ENCODE data around the gene PSMC2. TPM values are rescaled to one million over a fixed set of nuclear protein-coding genes. Genes with fewer than 3 reads are reported as not detected.
A peak's percentile ranks its signal among the peaks of the same experiment; 100 is the strongest.

PSMC2 gene
- total and polyA plus RNA-seq, 2 donors from 2014 or later = 98.8 to 115 TPM

DNA sequence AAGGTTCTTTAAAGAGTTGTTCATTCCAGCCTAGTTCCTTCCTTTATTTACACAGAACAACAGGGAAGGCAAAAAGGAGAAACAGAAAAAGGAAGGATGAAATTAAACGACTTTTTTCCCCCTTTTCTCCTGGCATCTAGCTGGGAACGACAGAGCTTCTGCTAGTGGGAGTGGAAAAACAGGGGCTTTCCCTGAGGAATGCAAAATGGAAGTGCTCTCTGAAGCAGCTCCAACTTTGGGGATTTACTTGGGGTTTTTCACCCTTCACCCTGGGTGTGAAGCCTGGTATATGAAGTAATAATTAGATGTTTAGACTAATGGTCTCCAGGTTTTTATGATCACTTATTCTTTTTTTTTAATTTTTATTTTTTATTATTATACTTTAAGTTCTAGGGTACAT is 46.0 kb upstream of the PSMC2 start:
- peaks cover 0 to 5% (median 2%) of the 10 kb centered on the region in 3 donors for H3K4me1 ChIP-seq (ENCODE audit: control insufficient read depth in 2 of 3, insufficient read depth in 2 of 3, low read depth in 1 of 3, low read length in 3 of 3)
- no peak for DNase-seq
- H3K27ac ChIP-seq (ENCODE audit: low read depth in 2 of 2, low read length in 2 of 2) = no peak overlapping the region
- no peaks in the 10 kb centered on the region for H3K27me3 ChIP-seq (ENCODE audit: control insufficient read depth, insufficient read depth, low read length)
- no peak overlapping the region for H3K4me3 ChIP-seq (ENCODE audit: low read length in 3 of 3)
- no peak for FAIRE-seq
- no peak overlapping the region for H3K9ac ChIP-seq (ENCODE audit: low read length in 3 of 3)
- TF ChIP-seq, protein P1, sequence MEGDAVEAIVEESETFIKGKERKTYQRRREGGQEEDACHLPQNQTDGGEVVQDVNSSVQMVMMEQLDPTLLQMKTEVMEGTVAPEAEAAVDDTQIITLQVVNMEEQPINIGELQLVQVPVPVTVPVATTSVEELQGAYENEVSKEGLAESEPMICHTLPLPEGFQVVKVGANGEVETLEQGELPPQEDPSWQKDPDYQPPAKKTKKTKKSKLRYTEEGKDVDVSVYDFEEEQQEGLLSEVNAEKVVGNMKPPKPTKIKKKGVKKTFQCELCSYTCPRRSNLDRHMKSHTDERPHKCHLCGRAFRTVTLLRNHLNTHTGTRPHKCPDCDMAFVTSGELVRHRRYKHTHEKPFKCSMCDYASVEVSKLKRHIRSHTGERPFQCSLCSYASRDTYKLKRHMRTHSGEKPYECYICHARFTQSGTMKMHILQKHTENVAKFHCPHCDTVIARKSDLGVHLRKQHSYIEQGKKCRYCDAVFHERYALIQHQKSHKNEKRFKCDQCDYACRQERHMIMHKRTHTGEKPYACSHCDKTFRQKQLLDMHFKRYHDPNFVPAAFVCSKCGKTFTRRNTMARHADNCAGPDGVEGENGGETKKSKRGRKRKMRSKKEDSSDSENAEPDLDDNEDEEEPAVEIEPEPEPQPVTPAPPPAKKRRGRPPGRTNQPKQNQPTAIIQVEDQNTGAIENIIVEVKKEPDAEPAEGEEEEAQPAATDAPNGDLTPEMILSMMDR (IDR thresholded peaks at IDR 0.05; ENCODE audit: borderline replicate concordance, extremely low read depth, insufficient read depth) = no peak
- no peaks in the 10 kb centered on the region for H3K9me3 ChIP-seq (ENCODE audit: control insufficient read depth in 2 of 3, insufficient read depth in 1 of 3, low read length in 3 of 3)
- peaks cover 6 to 18% (median 9%) of the 10 kb centered on the region in 3 donors for H3K36me3 ChIP-seq (ENCODE audit: control insufficient read depth in 2 of 3, insufficient read depth in 3 of 3, low read length in 3 of 3)
- intact Hi-C loops (cut with DNase I) = no loop called here

DNA sequence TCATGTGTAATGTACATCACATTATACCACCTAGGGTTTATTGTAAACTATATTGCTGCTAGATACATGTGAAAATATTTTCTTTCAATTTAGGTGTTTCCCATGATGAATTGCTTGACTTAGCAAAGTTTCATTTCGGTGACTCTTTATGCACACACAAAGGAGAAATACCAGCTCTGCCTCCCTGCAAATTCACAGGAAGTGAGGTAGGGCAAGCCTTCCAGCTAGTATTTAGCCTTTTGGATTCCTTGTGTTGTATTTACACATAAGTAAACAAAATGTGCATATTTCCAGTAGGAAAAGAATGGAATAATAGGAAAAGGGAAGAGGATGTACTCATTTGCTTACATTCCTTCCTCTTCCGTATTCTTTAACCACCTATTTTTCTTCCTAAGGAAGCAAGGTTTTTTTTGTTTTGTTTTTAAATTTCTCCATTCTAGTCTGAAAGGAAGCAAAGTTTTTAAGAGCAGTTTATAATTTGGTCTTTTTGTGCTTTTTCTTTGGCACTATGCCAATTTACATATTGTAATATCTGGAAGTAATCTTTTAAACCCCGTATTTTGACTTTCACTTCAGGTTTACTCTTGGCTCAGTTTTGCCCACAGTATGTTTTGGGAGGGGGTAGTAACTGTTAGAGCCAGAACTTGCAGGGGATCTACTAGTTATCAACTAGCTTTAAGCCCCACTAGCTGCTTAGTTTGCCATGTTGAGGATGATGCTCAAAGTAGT is 39.8 kb upstream of the PSMC2 start:
- H3K9ac ChIP-seq (ENCODE audit: low read length in 3 of 3) = no peak overlapping the region
- no peaks in the 10 kb centered on the region for H3K9me3 ChIP-seq (ENCODE audit: control insufficient read depth in 2 of 3, insufficient read depth in 1 of 3, low read length in 3 of 3)
- no peaks in the 10 kb centered on the region for H3K4me1 ChIP-seq (ENCODE audit: control insufficient read depth in 2 of 3, insufficient read depth in 2 of 3, low read depth in 1 of 3, low read length in 3 of 3)
- peaks cover 18 to 44% (median 23%) of the 10 kb centered on the region in 3 donors for H3K36me3 ChIP-seq (ENCODE audit: control insufficient read depth in 2 of 3, insufficient read depth in 3 of 3, low read length in 3 of 3)
- DNase-seq (no peak), FAIRE-seq (no peak)
- TF ChIP-seq, protein P1 (IDR thresholded peaks at IDR 0.05; ENCODE audit: borderline replicate concordance, extremely low read depth, insufficient read depth) = no peak
- intact Hi-C loops (cut with DNase I) = no loop called here
- no peaks in the 10 kb centered on the region for H3K27me3 ChIP-seq (ENCODE audit: control insufficient read depth, insufficient read depth, low read length)
- no peak overlapping the region for H3K4me3 ChIP-seq (ENCODE audit: low read length in 3 of 3)
- H3K27ac ChIP-seq (ENCODE audit: low read depth in 2 of 2, low read length in 2 of 2) = no peak overlapping the region

DNA sequence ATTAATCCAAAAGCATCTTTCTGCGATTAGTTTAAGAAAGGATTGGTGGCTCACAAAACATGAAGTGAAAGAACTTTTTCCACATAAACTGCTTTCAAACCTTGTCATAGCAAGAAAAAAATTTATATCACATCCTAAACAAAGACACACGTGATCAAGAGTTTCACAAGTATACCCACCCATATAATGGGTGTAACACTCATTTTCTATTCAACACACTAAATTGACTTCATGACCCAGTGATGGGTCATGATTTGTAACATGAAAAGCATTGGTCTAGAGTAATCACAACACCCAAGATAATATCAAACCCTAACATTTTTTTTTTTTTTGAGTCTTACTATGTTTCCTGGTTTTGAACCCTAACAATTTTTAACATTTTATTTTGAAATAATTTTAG is 32.6 kb upstream of the PSMC2 start:
- peaks cover 17 to 48% (median 42%) of the 10 kb centered on the region in 3 donors for H3K36me3 ChIP-seq (ENCODE audit: control insufficient read depth in 2 of 3, insufficient read depth in 3 of 3, low read length in 3 of 3)
- H3K4me1 ChIP-seq (ENCODE audit: control insufficient read depth in 2 of 3, insufficient read depth in 2 of 3, low read depth in 1 of 3, low read length in 3 of 3) = no peaks in the 10 kb centered on the region
- DNase-seq = no peak
- H3K9me3 ChIP-seq (ENCODE audit: control insufficient read depth in 2 of 3, insufficient read depth in 1 of 3, low read length in 3 of 3) = no peaks in the 10 kb centered on the region
- no peak overlapping the region for H3K9ac ChIP-seq (ENCODE audit: low read length in 3 of 3)
- TF ChIP-seq, protein P1 (IDR thresholded peaks at IDR 0.05; ENCODE audit: borderline replicate concordance, extremely low read depth, insufficient read depth) = no peak
- no peak overlapping the region for H3K27ac ChIP-seq (ENCODE audit: low read depth in 2 of 2, low read length in 2 of 2)
- H3K27me3 ChIP-seq (ENCODE audit: control insufficient read depth, insufficient read depth, low read length) = no peaks in the 10 kb centered on the region
- H3K4me3 ChIP-seq (ENCODE audit: low read length in 3 of 3) = no peak overlapping the region
- intact Hi-C loops (cut with DNase I) = no loop called here
- FAIRE-seq = peak; percentile 8

All from kidney (tissue), 14 donors.